Measurements from ENCODE around the gene KIAA0319L. TPM values are rescaled to one million over a fixed set of nuclear protein-coding genes. Genes with fewer than 3 reads are reported as not detected.

Gene KIAA0319L
- total RNA-seq, 2 experiments from 2014 or later = 25.3 to 44.9 TPM

DNA sequence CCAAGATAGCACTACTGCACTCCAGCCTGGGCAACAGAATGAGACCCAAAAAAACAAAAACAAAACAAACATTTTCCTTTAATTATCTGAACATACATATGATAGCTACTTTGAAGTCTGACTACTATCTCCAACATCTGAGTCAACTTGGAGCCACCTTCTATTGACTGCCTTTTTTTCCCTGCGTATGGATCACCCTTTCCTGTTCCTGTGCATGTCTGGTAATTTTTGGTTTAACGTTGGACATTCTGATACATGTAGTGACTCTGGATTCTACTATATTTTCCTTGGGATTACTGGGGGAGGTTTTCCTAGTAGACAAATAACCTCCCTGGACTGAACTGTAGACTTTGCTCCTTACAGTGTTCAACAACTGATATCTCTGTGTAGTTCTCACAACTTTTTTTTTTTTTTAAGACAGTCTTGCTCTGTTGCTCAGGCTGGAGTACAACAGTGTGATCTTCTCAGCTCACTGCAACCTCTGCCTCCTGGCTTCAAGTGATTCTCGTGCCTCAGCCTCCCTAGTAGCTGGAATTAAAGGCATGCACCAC is 70.3 kb downstream of the KIAA0319L start:
- H3K4me1 ChIP-seq (ENCODE audit: insufficient read depth, low read length, poor library complexity, severe bottlenecking) = no peaks in the 10 kb centered on the region
- H4K20me1 ChIP-seq (ENCODE audit: insufficient read depth, low read length) = no peaks in the 10 kb centered on the region
- no peaks in the 10 kb centered on the region for H3K79me2 ChIP-seq (ENCODE audit: insufficient read depth, low read depth, low read length)
- intact Hi-C loops (cut with micrococcal nuclease; ENCODE audit: unreplicated experiment) = no loop called here
- no peak for TF ChIP-seq EZH2phosphoT487 (IDR thresholded peaks at IDR 0.05; ENCODE audit: borderline replicate concordance, low read depth, low read length)
- TF ChIP-seq, protein P1, sequence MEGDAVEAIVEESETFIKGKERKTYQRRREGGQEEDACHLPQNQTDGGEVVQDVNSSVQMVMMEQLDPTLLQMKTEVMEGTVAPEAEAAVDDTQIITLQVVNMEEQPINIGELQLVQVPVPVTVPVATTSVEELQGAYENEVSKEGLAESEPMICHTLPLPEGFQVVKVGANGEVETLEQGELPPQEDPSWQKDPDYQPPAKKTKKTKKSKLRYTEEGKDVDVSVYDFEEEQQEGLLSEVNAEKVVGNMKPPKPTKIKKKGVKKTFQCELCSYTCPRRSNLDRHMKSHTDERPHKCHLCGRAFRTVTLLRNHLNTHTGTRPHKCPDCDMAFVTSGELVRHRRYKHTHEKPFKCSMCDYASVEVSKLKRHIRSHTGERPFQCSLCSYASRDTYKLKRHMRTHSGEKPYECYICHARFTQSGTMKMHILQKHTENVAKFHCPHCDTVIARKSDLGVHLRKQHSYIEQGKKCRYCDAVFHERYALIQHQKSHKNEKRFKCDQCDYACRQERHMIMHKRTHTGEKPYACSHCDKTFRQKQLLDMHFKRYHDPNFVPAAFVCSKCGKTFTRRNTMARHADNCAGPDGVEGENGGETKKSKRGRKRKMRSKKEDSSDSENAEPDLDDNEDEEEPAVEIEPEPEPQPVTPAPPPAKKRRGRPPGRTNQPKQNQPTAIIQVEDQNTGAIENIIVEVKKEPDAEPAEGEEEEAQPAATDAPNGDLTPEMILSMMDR (conservative IDR thresholded peaks at IDR 0.05; ENCODE audit: low read length) = no peak
- no peak for DNase-seq (ENCODE audit: low spot score)
- H3K27ac ChIP-seq (ENCODE audit: low read depth, low read length, poor library complexity, severe bottlenecking) = no peak overlapping the region
- ChIA-PET CTCF (ENCODE audit: unreplicated experiment) (interaction anchor here (0.6 kb wide), 1 partner anchor 31 kb away, joined by 4 read pairs; no protein-coding TSS in a partner anchor), POLR2A (interaction anchor here (0.8 kb wide), 1 partner anchor 17 kb away, joined by 5 read pairs; no protein-coding TSS in a partner anchor)
- 0 out of 2 replicates have a peak, but pooled peaks cover 4% of the 10 kb centered on the region for H3K9me2 ChIP-seq (ENCODE audit: insufficient read depth, low read length)
- H2AFZ ChIP-seq (ENCODE audit: low read length) = no peak overlapping the region
- H3K4me3 ChIP-seq (ENCODE audit: low read depth, low read length, poor library complexity, severe bottlenecking) = no peak overlapping the region
- no peak overlapping the region for H3K4me2 ChIP-seq (ENCODE audit: low read length)
- no TSS peak for BruUV-seq (replicated peaks)
- peaks cover 18% of the 10 kb centered on the region for H3K9me3 ChIP-seq (ENCODE audit: low read length)
- no peaks in the 10 kb centered on the region; the same call in 1 of the 2 replicates for H3K36me3 ChIP-seq (ENCODE audit: insufficient read depth, low read length)

DNA sequence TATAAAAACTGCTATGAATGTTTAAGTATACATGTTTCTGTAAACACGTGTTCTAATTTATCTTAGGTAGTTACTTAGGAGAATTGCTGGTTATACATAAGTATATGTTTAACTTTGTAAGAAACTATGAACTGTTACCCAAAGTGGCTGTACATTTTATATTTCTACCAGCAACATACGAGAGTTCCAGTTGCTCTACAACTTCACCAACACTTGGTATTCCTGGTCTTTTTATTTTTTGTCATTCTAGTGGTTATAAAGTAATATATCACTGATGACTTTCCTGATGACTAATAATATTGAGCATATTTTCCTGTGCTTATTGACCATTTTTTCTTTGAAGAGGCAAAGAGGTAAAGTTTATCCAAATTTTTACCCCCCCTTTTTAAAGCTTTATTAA is 76.0 kb downstream of the KIAA0319L start:
- no peaks in the 10 kb centered on the region for H3K9me2 ChIP-seq (ENCODE audit: insufficient read depth, low read length)
- no peak for DNase-seq (ENCODE audit: low spot score)
- no peak overlapping the region for H2AFZ ChIP-seq (ENCODE audit: low read length)
- no peak overlapping the region for H3K4me3 ChIP-seq (ENCODE audit: low read depth, low read length, poor library complexity, severe bottlenecking)
- H3K4me1 ChIP-seq (ENCODE audit: insufficient read depth, low read length, poor library complexity, severe bottlenecking) = no peaks in the 10 kb centered on the region
- CTCF ChIA-PET (ENCODE audit: unreplicated experiment) = interaction anchor here (0.5 kb wide), 1 partner anchor 76 kb away, joined by 4 read pairs; the partner anchor contains the start of gene KIAA0319L
- H3K4me2 ChIP-seq (ENCODE audit: low read length) = no peak overlapping the region
- no peaks in the 10 kb centered on the region for H3K79me2 ChIP-seq (ENCODE audit: insufficient read depth, low read depth, low read length)
- no peak for TF ChIP-seq EZH2phosphoT487 (IDR thresholded peaks at IDR 0.05; ENCODE audit: borderline replicate concordance, low read depth, low read length)
- TF ChIP-seq, protein P1 (conservative IDR thresholded peaks at IDR 0.05; ENCODE audit: low read length) = no peak
- no peak overlapping the region for H3K27ac ChIP-seq (ENCODE audit: low read depth, low read length, poor library complexity, severe bottlenecking)
- POLR2A ChIA-PET = interaction anchor here (0.6 kb wide), 1 partner anchor 671 kb away, joined by 3 read pairs; no protein-coding TSS in a partner anchor
- H3K9me3 ChIP-seq (ENCODE audit: low read length) = no peaks in the 10 kb centered on the region
- peaks cover 6% of the 10 kb centered on the region for H3K36me3 ChIP-seq (ENCODE audit: insufficient read depth, low read length)
- intact Hi-C loops (cut with micrococcal nuclease; ENCODE audit: unreplicated experiment) = no loop called here
- no TSS peak for BruUV-seq (replicated peaks)
- no peaks in the 10 kb centered on the region for H4K20me1 ChIP-seq (ENCODE audit: insufficient read depth, low read length)

DNA sequence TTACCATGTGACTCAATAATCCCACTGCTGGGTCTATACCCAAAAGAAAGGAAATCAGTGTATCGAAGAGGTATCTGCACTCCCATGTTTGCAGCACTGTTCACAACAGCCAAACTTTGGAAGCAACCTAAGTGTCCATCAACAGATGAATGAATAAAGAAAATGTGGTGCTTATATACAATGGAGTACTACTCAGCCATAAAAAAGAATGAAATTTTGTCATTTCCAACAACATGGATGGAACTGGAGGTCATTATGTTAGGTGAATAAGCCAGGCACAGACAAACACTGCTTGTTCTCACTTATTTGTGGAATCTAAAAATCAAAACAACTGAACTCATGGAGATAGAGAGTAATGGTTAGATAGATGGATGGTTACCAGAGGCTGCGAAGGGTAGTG is 79.3 kb downstream of the KIAA0319L start:
- H3K4me1 ChIP-seq (ENCODE audit: insufficient read depth, low read length, poor library complexity, severe bottlenecking) = no peaks in the 10 kb centered on the region
- no peak overlapping the region for H3K4me3 ChIP-seq (ENCODE audit: low read depth, low read length, poor library complexity, severe bottlenecking)
- ChIA-PET POLR2A (no interaction called here), CTCF (ENCODE audit: unreplicated experiment) (no interaction called here)
- H3K27ac ChIP-seq (ENCODE audit: low read depth, low read length, poor library complexity, severe bottlenecking) = no peak overlapping the region
- H3K36me3 ChIP-seq (ENCODE audit: insufficient read depth, low read length) = peaks cover 9% of the 10 kb centered on the region
- no TSS peak for BruUV-seq (replicated peaks)
- no peak overlapping the region for H3K4me2 ChIP-seq (ENCODE audit: low read length)
- H2AFZ ChIP-seq (ENCODE audit: low read length) = no peak overlapping the region
- H4K20me1 ChIP-seq (ENCODE audit: insufficient read depth, low read length) = no peaks in the 10 kb centered on the region
- H3K79me2 ChIP-seq (ENCODE audit: insufficient read depth, low read depth, low read length) = no peaks in the 10 kb centered on the region
- intact Hi-C loops (cut with micrococcal nuclease; ENCODE audit: unreplicated experiment) = no loop called here
- DNase-seq (ENCODE audit: low spot score) = no peak
- H3K9me2 ChIP-seq (ENCODE audit: insufficient read depth, low read length) = no peaks in the 10 kb centered on the region
- no peak for TF ChIP-seq EZH2phosphoT487 (IDR thresholded peaks at IDR 0.05; ENCODE audit: borderline replicate concordance, low read depth, low read length)
- TF ChIP-seq, protein P1 (conservative IDR thresholded peaks at IDR 0.05; ENCODE audit: low read length) = no peak
- H3K9me3 ChIP-seq (ENCODE audit: low read length) = no peaks in the 10 kb centered on the region

Data from OCI-LY7 (cell line).